GM12891 (cell line): Measurements from ENCODE around the gene VWA8. TPM values are rescaled to one million over a fixed set of nuclear protein-coding genes. Genes with fewer than 3 reads are reported as not detected.

ENCODE experiments used
- DNase-seq: peaks from one replicate; pipeline ENCODE4 v3.0.0; 2011; ENCODE audit warnings: low spot score; ENCODE audit not compliant: insufficient read length
- FAIRE-seq: peaks from 2 replicates; lab custom pipeline; 2011; peaks lifted over from hg19 to GRCh38; lab: Jason Lieb, UNC
- PAX5 ChIP-seq: IDR thresholded peaks from 2 replicates; pipeline ENCODE4 v1.6.1; 2011; ENCODE audit warnings: low read length, moderate library complexity, mild to moderate bottlenecking; ENCODE audit not compliant: insufficient read depth, severe bottlenecking
- POLR2A ChIP-seq: IDR thresholded peaks from 2 replicates; pipeline ENCODE4 v1.6.1; 2011; ENCODE audit warnings: low read depth, low read length, control low read depth
- POLR2AphosphoS5 ChIP-seq: IDR thresholded peaks from 2 replicates; pipeline ENCODE4 v1.6.1; 2011; ENCODE audit warnings: low read depth, low read length, control low read depth
- POU2F2 ChIP-seq: IDR thresholded peaks from 2 replicates; pipeline ENCODE4 v1.6.1; 2011; ENCODE audit warnings: low read depth, mild to moderate bottlenecking, control low read depth, low read length, moderate library complexity
- SPI1 ChIP-seq: IDR thresholded peaks from 2 replicates; pipeline ENCODE4 v1.6.1; 2011; ENCODE audit warnings: low read depth, low read length, control low read depth
- TAF1 ChIP-seq: IDR thresholded peaks from 2 replicates; pipeline ENCODE4 v1.6.1; 2011; ENCODE audit warnings: low read depth, low read length, control low read depth
- polyA plus RNA-seq: library from polyadenylated mRNA; unstranded; fragments of >200 nt; gene quantifications from one replicate; pipeline ENCODE4 v1.2.1, GENCODE V29; 2012; ENCODE audit warnings: low read depth, missing spikeins, inconsistent platforms; ENCODE audit not compliant: missing spikeins

The VWA8 gene
- 6.5 TPM for polyA plus RNA-seq

- DNase-seq, result peak; percentile 82
These were observed at the start of gene VWA8 for GRCh38 chr13:41960637-41961465. Gene VWA8 (minus strand): TSS chr13:41961109. CDS start chr13:41961015, 94 bp downstream.

GRCh38 chr13:42009057-42009456 is 48.1 kb upstream of the VWA8 start:
- DNase-seq (no peak), FAIRE-seq (no peak)
- TF ChIP-seq POLR2AphosphoS5, result no peak
- no peak for TF ChIP-seq TAF1
- no peak for TF ChIP-seq SPI1
- TF ChIP-seq POU2F2, result no peak
- no peak for TF ChIP-seq POLR2A
- no peak for TF ChIP-seq PAX5

More at GRCh38 chr13:41960637-41961465, at the start of gene VWA8:
- TF ChIP-seq POU2F2 (no peak), SPI1 (no peak), POLR2AphosphoS5 (peak; percentile 69; the same call in 1 of the 2 replicates), POLR2A (peak; percentile 85), PAX5 (no peak), TAF1 (peak; percentile 81; the same call in 1 of the 2 replicates)
- FAIRE-seq, result peak; percentile 91

- FAIRE-seq (no peak), DNase-seq (no peak)
- TF ChIP-seq POLR2AphosphoS5, result no peak
- TF ChIP-seq TAF1, result no peak
- TF ChIP-seq POU2F2, result no peak
- TF ChIP-seq SPI1, result no peak
- TF ChIP-seq POLR2A, result no peak
These were observed 46.9 kb upstream of the VWA8 start for GRCh38 chr13:42007844-42008243.

GRCh38 chr13:42002066-42002465 is 41.2 kb upstream of the VWA8 start:
- no peak for FAIRE-seq

GRCh38 chr13:42001580-42001979 is 40.7 kb upstream of the VWA8 start:
- TF ChIP-seq SPI1 (no peak), POLR2AphosphoS5 (no peak), POU2F2 (no peak), POLR2A (no peak), PAX5 (no peak), TAF1 (no peak)
- DNase-seq, result no peak
- FAIRE-seq, result no peak

More at GRCh38 chr13:42002066-42002465, 41.2 kb upstream of the VWA8 start:
- TF ChIP-seq SPI1 (no peak), POU2F2 (no peak), POLR2A (no peak), TAF1 (no peak), PAX5 (no peak)
- DNase-seq, result no peak

- FAIRE-seq (no peak), DNase-seq (no peak)
- no peak for TF ChIP-seq POLR2A
These were observed 39.9 kb upstream of the VWA8 start for GRCh38 chr13:42000846-42001245.

GRCh38 chr13:41997396-41997795 is 36.5 kb upstream of the VWA8 start:
- DNase-seq (no peak), FAIRE-seq (no peak)
- TF ChIP-seq POLR2A (no peak), POU2F2 (no peak), PAX5 (no peak), POLR2AphosphoS5 (no peak), TAF1 (no peak), SPI1 (no peak)

- no peak for TF ChIP-seq PAX5
- TF ChIP-seq POLR2A, result no peak
- TF ChIP-seq POLR2AphosphoS5, result no peak
- TF ChIP-seq TAF1, result no peak
- TF ChIP-seq POU2F2, result no peak
- TF ChIP-seq SPI1, result no peak
- DNase-seq, result no peak
- FAIRE-seq, result peak; percentile 76
These were observed 35.0 kb upstream of the VWA8 start for GRCh38 chr13:41995946-41996345.

GRCh38 chr13:41995336-41995735 is 34.4 kb upstream of the VWA8 start:
- no peak for TF ChIP-seq POLR2A
- TF ChIP-seq TAF1, result no peak
- no peak for TF ChIP-seq POLR2AphosphoS5
- TF ChIP-seq SPI1, result no peak
- no peak for TF ChIP-seq POU2F2
- TF ChIP-seq PAX5, result no peak
- DNase-seq, result no peak
- FAIRE-seq, result no peak

- FAIRE-seq (no peak), DNase-seq (no peak)
- TF ChIP-seq PAX5 (no peak), SPI1 (no peak), POLR2AphosphoS5 (no peak), POLR2A (no peak), TAF1 (no peak), POU2F2 (no peak)
These were observed 33.8 kb upstream of the VWA8 start for GRCh38 chr13:41994696-41995095.

DNA sequence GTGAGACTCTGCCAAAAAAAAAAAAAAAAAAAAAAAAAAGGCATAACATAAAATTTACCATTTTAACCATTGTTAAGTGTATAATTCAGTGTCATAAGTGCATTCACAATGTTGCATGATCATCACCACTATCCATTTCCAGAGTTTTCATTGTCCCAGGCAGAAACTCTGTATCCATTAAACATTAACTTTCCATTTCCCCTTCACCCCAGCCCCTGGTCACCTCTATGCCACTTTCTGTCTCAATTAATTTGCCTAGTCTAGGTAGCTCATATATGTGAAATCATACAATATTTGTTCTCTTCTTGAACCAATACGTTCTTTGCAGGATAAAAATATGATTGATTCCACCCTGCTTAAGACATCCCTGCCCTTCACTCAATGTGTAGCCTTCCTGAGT is 31.0 kb upstream of the VWA8 start:
- TF ChIP-seq POLR2AphosphoS5 (no peak), TAF1 (no peak), PAX5 (no peak), POU2F2 (no peak), POLR2A (no peak), SPI1 (no peak)
- DNase-seq (no peak), FAIRE-seq (no peak)
